HG03039 (cell line): ENCODE results near the gene NTPCR.

Experiments
- ATAC-seq: cut with Tn5 transposase; IDR thresholded peaks from one replicate; pipeline ENCODE4 v1.9.1; 2021; ENCODE audit warnings: mild to moderate bottlenecking, moderate library complexity; ENCODE audit not compliant: unreplicated experiment

The NTPCR gene

DNA sequence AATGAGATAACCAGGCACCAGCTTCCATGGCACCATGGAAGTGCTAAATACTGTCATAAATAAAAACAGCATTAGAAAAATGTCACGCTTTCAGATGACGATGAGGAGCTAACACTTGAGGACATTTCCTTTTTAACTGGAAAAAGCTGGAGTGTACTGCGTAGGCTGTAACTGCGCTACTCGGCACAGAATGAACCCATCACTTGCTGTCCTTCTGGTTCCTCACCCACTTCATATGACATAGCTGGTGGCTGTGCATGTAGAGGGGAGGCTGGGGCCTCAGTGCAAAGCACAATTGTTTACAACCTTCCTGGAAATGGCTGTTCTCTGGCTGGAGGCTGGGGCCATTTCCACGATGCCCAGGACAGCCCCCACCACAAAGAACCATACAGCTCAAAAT lies 55.7 kb downstream of the NTPCR start:
- no peak for ATAC-seq

DNA sequence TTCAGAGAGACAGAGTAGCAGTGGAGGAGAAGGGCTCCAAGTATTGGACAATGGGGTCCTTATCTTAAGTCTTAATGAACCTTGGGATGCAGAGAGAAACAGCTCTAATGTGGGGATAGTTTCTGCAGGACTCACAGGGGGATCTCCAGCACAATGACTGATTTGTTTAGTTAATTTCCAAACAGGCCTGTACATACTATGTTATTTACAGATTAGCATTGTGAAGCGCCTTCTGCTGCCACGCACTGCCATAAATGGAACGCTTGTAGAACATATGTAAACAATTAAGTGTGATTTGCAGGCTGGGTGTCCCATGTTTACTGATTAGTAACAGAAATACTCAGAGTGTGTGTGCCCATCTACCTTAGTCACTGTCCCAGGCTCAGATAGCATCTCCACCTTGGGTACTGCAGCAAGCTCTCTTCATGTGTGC lies 56.1 kb downstream of the NTPCR start:
- ATAC-seq, result no peak

DNA sequence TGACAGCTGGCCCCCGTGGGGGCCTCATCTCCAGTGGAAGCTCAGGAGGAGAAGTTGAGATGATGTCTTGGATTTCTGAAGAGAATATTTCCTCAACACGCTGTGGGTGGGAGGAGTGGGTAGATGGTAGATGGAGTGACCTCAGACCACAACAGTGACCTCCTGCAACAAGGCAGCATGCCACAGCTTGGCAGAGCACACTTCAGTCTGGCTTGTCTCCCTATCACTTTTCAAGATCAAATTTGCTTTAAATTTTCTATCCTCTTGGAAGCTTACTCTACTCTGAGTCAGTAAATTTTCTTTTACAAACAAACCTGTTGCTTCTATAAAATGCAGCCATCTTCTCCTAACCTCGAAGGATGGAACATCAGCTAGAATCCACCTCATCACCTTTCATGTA lies 59.7 kb downstream of the NTPCR start:
- ATAC-seq, result no peak

DNA sequence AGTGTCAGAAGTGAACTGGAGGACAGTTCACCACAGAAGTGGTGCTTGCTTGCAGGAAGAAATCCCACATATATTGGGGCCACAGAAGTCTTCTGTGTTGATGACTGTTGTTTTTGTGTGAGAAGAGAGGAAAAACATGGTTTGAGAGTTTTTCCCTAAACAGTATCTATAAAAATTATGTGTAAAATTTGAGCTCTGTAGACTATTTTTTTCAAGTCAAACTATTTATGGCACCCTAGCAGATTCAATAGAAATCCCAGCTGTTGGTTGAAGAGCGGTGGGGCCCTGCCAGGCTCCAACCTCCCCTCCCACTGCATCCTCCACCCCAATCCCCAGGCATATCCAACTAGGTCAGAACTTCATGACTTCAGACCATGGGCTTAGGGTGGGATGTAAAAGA lies 61.6 kb downstream of the NTPCR start:
- no peak for ATAC-seq

DNA sequence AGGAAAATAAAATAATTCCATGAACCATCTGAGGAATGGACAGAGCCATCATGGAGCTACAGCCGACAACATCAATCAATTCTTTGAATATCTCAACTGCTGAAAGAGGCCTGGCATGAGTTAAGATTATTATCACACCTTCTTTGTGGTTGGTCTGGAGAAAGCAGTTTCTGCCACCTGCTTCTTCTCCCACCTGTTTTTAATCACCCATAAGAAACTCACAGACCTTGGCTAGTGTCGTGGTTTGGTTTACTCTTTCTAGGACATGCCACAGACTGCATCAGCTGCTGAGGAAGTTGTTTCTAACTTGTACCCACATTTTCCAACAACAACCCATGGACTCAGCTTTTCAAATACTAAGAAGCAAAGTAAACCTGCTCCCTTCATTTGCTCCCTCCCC lies 65.6 kb downstream of the NTPCR start:
- ATAC-seq, result no peak

DNA sequence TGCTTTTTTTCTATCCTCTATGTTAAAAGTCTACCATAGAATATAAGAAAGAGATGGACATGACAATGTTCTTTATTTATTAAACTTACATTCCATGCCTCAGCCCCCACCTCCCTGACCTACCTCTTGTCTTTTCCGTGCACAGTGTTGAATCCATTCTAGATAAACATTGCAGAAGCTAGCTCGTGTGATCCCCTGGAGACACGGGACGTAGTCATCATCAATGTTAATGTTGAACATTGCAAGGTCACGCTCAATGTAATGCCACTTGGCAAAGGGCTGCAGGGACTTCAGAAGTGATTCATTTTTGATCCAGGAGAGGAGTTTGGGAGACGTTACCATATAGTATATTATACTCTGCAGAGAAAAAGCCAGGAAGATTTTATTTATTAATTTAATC lies 66.4 kb downstream of the NTPCR start:
- ATAC-seq, result no peak

DNA sequence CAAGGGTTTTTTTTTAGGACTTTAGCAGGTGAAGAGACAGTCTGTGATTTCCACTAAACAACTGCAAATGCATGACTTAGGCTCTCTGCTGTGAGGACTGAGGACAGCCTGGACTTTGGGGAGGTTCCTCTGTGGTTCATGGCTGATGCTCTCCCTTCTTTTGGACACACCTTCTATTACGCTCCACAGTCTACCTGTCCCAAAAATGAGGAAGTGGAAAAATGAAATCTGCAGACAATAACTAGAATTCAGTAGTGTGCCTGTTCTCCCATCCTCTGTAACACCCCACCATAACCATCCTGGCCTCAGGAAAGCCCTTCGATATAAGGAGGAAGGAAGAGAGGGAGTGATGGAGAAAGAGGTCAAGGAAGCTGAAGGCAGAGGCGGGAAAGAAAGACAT lies 68.7 kb downstream of the NTPCR start:
- ATAC-seq, result no peak

DNA sequence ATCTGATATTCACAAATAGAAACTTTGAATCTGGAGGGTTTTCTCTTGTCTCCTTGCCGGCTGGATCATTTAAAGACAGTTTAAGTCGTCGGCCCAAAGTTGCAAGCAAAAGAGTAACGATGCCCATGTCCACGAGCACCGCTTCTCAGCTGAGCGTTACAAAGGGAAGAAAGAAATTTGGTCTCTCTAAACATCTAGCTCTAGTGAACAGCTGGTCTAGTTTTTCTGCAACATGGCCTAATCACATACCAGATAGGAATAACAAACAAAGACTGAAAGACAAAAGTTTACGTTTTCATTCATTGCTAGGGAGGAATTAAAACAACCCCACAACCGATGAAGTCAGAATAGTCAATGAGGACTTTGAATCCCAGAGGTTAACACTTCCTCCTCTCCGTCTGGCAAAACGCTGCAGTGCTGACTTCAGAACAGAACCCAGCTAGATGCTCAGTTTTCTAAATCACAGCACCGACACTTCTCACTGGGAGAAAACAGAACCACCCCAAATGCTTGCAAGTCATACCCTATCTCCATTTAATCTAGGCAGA lies 69.4 kb downstream of the NTPCR start:
- no peak for ATAC-seq

DNA sequence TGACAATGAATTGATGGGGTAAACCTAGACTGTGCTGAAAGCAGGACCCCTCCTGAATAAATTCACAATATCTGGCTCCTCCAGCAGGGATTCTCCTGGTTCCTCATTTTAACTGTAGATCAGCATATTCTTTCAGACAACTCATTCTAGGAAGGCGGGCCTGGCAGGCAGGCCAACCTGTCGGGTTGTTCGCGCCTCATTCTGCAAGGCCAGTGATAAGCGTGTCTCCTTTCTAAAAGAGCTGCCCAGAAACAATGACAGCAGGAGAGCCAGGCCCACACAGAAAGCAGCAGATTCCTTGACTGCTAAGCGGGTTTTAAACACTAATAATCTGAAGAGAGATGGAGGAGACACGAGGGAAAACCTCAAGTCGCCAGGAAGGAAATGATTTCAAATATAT lies 70.0 kb downstream of the NTPCR start:
- no peak for ATAC-seq

DNA sequence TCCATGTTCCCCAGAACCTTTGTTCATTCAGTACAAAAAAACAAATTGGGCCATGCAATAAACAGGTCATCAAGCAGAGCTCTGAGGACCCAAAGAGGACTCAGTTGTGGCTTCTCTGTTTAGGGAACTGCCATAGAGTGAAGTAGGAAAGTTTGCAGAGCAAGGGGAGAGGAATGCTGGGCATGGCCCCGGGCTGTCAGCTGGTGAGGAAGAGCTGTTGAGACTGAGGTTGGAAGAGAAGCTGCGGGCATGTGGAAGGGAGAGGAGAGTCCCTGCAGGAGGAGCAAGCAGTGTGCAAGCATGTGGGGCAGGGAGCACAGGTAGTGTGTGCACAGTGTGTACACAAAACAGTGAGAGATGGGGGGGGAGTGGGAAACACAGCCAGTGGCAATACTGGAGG lies 71.8 kb downstream of the NTPCR start:
- no peak for ATAC-seq

DNA sequence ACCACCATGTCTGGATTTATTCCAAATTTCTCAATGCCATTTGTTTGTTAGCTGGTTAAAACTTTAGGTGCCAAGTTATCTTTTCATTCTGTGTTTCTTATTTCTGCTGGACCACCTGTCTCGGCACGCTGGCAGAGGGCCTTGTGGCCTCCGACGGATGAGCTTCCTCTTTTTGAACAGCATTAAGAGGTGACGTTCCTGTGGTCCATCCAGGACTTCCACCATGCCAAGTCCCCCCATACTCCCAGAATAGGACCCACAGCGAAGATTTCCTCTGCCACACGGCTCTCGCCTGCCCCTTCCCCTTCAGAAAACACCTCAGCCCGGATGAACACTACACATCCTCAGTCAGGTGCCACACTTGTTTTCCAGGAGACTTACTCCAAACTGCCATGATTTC lies 73.8 kb downstream of the NTPCR start:
- ATAC-seq, result no peak

DNA sequence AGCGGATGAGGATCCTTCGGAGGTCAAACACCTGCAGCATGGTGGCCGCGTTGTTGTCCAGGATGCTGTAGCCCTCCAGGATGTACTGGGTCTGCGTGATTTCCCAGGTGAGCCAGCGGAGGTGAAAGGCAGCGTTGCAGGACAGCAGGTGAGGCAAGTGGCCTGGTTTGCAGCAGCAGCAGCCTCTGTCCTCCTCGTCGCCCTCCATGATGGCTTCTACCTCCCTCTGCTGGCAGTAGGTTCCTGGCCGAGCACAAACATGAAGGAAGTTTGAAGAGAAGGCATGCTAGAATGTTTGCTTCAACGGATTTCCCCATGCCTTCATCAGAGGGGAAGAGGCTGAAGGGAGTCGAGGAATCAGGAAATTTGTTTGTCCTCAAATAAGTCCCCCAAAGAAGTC lies 74.7 kb downstream of the NTPCR start:
- no peak for ATAC-seq

DNA sequence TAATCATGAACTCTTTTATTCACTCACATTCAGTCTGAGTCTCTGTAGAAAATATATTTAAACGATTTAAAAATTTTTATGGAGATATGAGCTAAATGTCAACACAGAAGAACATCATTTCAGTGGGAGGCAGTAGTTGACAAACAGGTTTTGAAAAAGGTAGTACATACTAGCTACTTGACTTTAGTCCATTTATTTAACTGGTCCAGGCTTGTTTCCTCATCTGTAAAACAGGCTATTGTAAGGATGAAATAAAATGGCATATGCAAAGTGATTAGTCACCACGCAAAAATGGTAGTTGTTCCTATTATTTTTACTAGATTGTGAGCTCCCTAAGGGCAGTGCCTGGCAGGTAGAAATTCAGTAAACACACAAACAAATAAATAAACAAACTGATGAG lies 75.2 kb downstream of the NTPCR start:
- no peak for ATAC-seq

DNA sequence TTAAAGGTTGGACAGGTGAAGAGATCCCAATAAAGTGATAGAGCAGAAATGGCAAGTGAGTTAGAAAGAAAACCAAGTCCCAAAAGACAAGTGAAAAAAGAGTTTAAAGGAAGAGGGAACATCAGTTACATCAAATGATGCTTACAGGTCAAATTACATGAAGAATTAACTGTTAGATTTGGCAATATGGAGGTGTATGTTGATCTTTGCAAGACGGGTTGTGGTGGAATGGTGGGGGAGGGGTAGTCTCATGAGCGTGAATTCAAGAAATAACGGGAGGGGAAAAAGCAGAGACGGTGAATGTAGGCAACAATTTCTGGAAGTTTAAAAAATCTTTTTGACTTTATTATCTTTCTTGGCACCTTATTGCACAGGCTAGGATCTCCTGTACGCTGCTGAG lies 76.6 kb downstream of the NTPCR start:
- no peak for ATAC-seq

DNA sequence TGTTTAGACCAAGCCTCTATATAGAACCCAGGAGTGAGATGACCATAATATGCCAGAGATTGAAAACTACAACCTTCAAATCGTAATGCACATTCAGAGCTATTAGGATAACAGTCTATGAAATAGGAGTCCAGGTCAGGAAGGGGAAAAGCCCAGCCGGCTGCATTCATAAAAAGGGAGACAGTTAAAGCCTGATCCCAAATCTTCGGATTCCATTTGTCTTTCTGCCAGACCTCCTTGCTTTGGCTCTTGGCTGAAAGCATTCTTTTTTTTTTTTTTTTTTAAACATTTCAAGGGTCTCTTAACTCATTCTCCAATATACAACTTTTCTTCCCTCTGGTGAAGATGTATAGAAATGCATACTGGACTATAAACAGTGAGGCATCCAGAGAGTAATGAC lies 81.1 kb downstream of the NTPCR start:
- ATAC-seq, result no peak

DNA sequence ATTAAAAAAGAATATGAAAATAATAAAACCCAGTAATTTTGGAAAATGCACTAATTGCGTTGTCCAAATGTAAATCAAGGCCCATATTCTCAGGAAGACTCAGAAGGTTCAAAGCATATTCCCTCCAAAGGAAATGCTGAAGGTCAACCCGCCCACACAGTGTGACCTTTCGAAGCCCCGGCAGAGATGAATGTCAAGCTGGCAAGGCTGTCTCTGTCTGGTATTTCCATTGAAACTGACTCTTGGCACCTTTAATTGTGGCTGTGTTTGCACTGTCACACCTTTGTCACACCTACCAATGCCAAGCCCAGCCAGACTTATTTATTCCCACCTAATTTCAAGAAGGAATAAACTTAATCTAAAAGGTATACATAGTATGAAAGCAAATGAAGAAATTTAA lies 82.5 kb downstream of the NTPCR start:
- ATAC-seq, result no peak

DNA sequence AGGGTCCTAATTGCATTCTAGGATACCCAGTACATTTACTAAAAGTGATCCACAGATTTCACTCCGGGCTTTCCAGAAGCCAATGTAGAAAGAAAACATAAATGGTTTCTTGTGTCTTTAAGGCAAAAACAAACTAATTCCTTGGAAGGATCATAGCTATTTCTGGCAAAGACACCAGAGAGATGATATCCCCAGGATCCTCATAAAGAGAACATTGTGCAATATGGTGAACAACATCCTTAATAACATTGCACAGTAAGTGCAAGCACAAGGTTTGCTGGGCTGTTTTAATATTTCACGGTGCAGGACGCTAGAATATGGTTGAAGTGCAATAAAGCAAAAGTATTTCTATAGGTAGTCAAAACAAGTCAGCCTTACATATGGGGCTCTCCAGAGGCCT lies 83.0 kb downstream of the NTPCR start:
- no peak for ATAC-seq
